Measurements from ENCODE around the gene PCBP3. TPM values are rescaled to one million over a fixed set of nuclear protein-coding genes. Genes with fewer than 3 reads are reported as not detected.
A peak's percentile ranks its signal among the peaks of the same experiment; 100 is the strongest.
"Not testable (repeated sequence)": the region's sequence is repeated elsewhere in the genome, so short reads cannot be mapped to it uniquely, and the experiment has no call there.

The PCBP3 gene
- total RNA-seq: 7.1 TPM

DNA sequence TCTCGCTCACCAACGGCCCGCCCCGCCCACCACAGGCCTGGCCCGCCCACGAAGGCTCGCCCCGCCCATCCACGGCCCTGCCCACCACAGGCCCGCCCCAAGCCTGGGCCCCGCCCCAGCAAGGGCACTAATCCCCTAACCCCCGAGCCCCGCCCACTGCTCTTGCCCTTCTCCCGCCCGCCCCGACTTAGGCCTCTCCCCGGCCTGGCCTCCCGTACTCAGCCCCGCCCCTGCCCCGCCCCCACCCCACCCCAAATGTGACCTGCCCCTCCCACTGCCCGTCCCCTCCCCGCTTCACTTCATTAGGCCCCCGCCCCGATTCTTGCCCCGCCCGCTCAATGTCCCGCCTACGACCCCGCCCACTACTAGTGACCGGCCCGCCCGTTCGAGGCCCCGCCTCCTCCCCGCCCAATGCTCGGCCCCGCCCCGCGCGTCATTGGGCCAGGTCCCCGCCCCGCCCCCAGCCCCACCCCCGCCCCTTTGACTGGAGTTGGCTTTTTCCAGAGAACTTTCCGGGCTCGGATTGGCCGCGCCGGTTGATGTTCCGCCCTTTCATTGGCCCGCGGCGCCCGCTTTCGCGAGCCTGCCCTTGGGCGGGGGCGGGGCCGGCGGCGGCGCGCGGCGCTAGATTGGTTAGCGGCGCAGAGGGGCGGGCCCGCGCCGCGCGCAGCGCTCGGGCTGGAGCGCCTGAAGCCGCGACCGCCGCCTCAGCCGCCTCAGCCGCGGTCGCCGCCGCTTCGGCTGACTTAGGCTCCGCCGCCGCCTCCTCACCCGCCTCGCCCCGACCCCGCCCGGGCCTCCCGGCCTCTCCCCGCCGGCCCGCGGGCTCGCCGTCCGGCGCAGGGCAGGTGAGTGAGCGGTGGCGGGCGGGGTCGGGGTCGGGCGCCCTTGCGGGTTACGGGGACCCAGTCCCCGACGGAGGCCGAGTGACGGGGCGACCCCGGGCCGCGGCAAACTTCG is at the start of gene PCBP3:
TSS of gene PCBP3 (plus strand) at position 705 of the 960 bp plus-strand sequence. CDS start 206,361 bp downstream, outside the sequence.
- DNase-seq (ENCODE audit: low spot score): peak; percentile 98

DNA sequence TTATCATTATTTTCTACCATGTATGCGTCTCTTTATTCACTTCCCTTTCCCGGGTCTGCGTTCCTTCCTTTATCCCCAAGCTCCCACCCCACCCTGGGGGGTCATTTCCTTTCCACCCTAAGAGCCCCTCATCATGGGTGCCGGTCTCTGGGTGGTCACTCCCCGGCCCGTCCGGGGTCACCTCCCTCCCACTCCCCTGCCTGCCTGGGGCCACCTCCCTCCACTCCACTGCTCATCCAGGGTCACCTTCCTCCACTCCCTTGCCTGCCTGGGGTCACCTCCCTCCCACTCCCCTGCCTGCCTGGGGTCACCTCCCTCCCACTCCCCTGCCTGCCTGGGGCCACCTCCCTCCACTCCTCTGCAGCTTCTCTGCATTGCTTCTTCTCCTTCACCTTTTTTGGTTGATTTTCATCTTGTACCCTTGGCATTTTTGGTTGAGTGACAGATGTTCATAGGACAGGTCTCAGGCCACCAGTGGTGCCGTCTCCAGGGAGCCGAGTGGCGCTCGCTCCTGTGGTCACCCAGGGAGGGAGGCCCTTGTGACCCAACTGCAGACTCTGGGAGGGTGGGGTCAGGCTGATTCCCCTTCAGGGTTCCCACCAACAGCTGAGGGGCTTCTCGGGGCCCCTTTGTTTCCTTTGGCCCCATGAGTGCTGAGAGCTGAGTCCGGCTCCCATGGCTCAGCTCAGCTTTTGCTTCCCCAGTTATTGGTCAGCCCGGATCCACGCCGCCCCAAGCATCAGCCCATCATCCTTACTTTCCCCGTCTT is 48.6 kb upstream of the PCBP3 start:
- no peak for DNase-seq (ENCODE audit: low spot score)

DNA sequence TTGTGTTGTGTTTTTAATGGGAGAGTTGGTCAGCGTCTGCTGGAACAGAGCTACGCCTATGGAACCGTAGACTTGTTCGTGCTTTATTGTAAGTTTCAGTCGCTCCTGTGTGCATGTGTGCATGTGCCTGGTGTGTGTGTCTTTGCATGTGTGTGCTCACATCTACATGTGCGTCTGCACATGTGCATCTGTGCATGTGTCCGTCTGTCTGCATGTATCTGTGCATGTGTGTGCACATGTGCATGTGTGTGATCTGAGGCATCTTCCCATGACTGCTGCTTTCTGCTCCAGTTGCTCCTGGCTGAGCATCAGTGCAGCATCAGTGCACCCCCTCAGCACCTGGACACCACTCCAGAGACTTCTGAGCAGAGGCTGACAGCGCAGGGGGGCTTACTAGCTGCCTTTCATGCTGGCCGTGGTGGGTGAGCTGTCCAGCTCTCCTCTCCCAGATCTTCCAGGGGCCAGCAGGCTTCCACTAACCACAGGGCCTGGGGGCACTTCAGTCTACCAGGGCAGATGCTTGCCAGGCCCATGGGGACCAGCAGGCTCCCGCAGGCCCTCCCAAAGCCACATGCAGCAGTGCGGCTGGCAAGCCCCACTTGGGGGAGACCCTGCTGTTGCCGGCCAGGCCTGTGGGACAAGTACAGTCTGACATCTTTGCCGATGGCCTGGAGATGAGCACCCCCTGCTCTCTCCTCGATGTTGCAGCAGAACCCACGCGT is 47.8 kb upstream of the PCBP3 start:
- no peak for DNase-seq (ENCODE audit: low spot score)

DNA sequence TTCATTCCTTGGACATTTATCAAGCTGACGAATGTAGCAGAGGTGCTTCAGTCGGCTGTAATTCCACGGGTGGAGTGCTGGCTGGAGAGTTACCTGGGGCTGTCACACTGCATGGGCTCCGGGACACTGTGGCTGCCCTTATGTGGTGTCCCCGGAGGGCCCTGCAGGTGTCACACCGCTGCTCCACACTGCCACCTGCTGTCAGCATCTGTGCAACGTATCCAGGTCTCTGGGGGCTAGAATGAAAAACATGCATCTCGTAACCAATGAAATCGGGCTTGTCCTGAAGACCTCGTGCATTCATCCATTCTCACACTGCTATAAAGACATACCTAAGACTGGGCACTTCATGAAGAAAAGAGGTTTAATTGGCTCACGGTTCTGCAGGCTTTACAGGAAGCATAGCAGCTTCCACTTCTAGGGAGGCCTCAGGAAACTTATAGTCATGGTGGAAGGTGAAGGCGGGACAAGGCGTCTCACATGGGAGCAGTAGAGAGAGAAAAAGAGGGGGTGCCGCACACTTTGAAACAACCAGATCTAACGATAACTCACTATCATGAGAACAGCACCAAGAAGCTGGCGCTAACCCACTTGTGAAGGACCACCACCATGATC is 46.7 kb upstream of the PCBP3 start:
- peak; percentile 65 for DNase-seq (ENCODE audit: low spot score)

DNA sequence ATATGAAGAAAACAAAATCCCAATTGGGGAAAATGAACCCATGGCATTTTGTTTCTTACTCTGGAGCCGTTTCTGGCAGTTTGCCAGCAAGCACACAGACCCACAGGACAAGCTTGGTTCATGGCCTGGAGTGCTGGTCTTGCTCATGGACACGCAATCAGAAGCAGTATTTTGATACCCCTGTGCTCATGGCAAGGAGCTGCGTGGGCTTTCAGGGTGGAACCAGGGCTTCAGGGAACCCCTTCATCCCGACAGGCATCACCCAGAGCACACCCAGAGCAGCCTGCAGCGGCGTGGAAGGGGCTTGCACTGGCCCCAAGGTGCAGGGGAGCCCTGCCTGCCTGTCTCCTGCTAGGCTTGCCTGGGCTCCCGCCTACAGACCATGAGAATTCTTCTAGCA is 45.4 kb upstream of the PCBP3 start:
- no peak for DNase-seq (ENCODE audit: low spot score)

DNA sequence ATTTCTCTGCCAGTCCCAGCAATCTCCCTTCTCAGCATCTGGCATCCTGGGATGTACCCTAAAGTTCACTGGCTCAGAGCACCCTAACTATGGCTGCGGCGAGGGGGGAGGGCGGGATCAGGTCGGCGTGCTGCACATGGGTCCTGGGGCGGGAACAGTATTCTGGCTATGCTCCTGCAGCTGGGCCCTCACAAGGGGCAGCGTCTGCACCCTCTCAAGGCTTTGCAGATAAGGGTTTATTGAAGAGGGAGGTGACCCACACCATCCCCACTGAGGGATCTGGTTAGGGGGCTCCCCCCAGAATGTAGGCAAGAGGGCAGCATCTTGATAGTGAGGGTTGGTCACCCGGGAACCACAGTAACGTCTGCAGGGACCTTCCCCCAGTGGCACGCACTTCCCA is 44.9 kb upstream of the PCBP3 start:
- no peak for DNase-seq (ENCODE audit: low spot score)

DNA sequence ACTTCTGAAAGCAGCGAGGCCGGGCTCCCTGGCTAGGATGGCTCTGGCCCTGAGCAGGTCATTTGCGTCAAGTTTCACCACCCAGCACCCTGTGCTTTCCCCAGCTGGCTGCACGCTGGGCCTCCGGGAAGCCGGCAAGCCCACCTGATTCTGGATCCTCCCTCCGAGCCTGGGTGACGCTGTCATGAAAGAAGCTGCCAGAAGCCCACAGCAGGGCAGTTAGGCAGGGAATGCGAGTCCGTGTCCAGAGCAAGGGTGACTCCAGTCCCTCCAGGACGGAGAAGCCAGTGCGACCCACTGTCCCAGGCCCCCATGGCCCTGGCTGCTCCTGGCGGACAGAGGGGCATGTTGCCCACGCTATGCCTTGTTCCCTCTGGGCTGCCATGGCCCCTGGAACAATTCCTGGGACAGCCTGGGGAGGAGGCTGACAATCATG is 44.4 kb upstream of the PCBP3 start:
- no peak for DNase-seq (ENCODE audit: low spot score)

DNA sequence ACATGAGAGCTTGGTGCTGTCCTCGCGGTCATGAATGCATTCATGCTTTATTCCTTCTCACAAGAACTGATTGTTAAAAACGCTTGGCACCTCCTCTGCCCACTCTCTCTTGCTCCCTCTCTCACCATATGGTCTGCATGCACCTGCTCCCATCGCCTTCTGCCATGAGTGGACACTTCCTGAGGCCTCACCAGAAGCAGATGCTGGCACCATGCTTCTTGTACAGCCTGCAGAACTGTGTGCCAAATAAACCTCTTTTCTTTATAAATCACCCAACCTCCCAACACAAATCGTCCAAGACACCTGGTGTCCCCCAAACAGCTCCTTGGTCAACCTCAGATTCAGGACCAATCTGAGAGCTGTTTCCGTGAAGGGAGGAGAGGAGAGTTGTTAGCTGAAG is 43.3 kb upstream of the PCBP3 start:
- no peak for DNase-seq (ENCODE audit: low spot score)

DNA sequence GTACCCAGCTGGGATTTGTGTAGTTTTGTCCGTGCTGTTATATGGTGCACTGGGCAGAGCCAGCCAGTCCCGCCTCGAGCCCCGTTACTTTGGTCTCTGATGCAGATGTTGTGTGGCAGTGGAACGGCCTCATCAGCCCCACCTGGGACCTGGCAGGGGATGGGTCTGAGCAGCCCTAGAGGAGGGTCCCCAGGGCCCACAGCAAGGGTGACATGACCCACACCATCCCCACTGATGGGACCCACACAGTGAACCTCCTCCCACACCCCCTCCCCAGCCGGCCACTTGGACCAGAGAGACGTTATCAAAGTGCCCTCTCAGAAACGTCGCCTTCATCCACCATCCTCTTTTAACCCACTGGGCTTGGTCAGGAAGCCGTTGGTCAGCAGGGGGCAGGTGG is 42.0 kb upstream of the PCBP3 start:
- DNase-seq (ENCODE audit: low spot score): no peak

DNA sequence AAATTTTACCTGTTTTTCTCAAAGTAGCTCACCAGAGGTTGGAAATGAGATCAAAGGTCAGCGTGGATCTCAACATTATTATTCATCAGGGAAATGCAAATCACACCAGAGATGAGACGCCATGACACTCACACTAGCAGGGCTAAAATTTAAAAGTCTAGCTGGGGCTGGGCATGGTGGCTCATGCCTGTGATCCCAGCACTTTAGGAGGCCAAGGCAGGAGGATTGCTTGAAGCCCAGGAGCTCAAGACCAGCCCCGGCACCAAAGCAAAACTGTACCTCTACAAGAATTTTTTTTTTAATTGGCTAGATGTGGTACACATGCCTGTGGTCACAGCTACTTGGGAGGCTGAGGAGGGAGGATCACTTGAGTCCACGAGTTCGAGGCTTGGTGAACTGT is 41.4 kb upstream of the PCBP3 start:
- DNase-seq (ENCODE audit: low spot score): no peak

DNA sequence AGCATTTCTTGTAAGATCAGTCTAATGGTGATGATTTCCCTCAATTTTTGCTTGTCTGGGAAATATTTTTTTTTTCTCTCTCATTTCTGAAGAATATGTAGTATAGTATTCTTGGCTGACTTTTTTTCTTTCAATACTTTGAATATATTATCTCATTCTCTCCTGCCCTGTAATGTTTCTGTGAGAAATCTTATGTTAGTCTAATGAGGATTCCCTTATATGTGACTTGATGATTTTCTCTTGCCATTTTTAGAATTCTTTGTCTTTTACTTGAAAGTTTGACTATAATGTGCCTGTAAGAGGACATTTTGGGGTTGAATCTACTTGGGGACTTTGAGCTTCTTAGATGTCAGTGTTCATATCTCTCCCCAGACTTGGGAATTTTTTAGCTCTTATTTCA is 40.0 kb upstream of the PCBP3 start:
- DNase-seq (ENCODE audit: low spot score): no peak

DNA sequence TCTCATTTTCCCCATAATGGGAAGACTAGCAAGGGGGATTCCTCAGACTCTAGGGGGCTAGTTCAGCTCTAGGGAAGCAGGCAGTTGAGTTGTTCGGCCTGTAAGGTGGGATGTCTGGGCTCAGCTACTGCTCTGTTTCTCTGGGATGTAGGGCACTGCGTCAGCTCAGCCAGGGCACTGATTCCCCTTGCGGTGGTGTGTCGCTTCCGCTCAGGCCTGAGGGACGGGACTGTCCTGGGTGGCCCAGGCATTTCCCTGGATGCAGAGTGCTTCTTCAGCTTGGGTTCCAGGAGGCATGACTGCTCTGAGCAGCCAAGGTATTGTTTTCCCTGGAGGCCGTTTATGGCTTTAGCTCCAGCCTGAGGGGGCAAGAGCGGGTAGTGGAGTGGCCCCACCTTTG is 38.8 kb upstream of the PCBP3 start:
- peak; percentile 5 for DNase-seq (ENCODE audit: low spot score)

DNA sequence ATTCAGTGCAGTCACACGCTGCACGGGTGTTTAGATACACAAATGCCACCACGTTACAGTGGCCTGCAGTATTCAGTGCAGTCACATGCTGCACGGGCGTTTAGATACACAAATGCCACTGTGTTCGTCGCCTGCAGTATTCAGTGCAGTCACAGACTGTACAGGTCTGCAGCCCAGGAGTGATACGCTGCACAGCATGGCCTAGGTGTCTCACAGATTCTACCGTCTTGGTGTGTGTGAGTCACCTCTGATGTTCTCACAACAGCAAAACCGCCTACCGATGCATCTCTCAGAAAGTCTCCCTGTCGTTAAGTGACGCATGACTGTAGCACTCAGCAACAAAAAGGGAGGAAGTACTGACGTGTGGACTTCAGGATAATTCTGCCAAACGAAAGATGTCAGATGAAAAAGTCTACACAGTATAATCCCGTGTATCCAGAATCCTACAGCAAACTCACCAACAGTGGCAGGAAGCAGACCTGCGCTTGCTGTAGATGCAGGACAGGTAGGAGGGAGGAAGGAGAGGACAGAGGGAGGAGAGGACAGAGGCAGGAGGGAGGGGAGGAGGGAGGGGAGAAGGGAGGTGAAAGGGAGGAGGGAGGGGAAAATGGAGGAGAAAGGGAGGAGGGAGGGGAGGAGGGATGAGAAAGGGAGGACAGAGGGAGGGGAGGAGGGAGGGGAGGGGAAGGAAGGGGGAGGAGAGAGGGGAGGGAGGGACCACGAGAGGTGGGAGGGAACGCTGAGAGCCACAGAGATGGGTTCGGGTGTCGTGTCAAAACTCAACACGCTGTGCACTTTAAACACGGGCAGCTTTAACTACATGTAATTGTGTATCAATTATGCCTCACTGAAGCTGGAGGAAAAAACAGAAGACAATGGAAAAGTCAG is 36.3 kb upstream of the PCBP3 start:
- peak; percentile 7 for DNase-seq (ENCODE audit: low spot score)

DNA sequence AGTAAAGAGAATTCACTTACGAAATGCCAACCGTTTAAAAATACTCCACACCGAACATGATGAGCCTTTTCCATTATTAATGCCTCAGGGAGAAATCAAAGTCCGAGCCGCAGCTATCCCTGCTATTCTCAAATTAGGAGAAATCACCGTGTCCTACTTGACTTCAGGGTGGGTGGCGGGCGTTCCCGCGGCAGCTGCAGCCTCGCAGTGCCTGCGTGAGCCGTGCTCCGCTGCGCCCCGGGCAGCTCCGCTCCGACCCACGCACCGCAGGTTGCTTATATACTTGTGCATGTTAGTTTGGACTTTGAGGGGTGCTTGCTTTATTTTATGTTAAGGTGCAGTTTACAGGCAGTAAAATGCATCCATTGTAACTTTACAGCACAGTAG is 35.6 kb upstream of the PCBP3 start:
- DNase-seq (ENCODE audit: low spot score): no peak

DNA sequence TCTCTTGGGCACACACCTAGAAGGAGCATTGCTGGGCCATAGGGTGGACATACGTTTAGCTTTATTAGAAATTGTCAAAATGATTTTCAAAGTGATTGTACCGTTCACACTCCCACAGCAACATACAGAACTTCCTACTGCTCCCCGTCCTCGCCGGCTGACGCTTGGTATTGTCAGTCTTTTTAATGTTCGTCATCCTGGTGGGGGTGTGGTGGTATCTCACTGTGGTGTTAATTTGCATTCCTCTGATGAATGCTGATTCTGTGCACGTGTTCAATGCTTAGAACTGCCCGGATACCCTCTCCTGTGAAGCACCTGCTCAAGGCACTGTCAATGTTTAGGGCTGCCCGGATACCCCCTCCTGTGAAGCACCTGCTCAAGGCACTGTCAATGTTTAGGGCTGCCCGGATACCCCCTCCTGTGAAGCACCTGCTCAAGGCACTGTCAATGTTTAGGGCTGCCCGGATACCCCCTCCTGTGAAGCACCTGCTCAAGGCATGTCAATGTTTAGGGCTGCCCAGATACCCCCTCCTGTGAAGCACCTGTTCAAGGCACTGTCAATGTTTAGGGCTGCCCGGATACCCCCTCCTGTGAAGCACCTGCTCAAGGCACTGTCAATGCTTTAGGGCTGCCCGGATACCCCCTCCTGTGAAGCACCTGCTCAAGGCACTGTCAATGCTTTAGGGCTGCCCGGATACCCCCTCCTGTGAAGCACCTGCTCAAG is 34.6 kb upstream of the PCBP3 start:
- not testable (repeated sequence) for DNase-seq (ENCODE audit: low spot score)

DNA sequence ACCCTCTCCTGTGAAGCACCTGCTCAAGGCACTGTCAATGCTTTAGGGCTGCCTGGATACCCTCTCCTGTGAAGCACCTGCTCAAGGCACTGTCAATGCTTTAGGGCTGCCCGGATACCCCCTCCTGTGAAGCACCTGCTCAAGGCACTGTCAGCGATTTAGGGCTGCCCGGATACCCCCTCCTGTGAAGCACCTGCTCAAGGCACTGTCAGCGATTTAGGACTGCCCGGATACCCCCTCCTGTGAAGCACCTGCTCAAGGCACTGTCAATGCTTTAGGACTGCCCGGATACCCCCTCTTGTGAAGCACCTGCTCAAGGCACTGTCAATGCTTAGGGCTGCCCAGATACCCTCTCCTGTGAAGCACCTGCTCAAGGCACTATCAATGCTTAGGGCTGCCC is 33.9 kb upstream of the PCBP3 start:
- DNase-seq (ENCODE audit: low spot score): not testable (repeated sequence)

DNA sequence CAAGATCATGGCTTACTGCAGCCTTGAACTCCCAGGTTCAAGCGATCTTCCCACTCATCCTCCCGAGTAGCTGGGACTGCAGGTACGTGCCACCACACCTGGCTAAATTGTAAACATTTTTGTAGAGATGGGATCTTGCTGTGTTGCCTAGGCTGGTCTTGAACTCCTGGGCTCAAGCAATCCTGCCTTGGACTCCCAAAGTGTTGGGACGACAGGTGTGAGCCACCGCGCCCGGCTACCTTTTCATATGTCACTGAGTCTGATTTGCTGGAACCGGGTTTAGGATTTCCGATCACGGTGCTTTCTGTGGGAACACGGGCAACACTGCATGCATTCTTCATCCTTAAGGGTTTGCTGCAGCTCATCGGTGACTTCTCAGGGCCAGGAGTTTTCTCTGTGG is 32.2 kb upstream of the PCBP3 start:
- peak; percentile 6 for DNase-seq (ENCODE audit: low spot score)

DNA sequence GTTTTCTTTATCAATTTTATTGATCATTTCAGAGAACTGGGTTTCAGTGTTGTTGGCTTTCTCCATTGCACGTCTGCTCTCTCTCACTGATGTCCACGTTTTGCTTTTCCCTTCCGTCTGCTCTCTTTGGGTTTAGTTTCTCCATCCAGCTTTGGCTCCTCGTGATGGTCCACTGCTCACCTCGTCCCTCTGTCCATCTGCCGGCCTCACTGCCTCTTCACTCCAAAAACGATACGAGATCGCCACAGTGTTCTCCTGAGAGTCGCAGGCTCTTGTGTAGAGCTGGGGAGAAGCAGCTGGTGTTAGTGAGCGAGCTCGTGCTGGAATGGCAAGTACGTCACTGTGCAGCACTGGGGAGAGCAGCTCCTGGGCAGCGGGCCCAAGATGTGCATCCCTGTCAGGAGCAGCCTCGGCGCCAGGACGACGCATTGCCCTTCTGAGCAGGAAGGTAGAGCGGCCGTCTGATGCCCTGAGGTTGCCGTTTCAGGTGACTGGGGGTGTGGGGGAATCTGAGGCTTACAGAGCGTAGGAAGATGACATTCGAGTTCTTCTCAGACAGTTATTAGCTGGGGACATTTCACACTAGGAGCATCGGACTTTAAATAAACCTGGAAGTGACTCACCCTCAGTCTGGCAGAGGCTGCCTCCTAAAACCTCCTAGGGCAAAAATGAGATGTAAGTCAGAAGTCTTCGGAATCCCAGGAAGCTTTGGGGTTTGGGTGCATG is 31.4 kb upstream of the PCBP3 start:
- DNase-seq (ENCODE audit: low spot score): no peak

DNA sequence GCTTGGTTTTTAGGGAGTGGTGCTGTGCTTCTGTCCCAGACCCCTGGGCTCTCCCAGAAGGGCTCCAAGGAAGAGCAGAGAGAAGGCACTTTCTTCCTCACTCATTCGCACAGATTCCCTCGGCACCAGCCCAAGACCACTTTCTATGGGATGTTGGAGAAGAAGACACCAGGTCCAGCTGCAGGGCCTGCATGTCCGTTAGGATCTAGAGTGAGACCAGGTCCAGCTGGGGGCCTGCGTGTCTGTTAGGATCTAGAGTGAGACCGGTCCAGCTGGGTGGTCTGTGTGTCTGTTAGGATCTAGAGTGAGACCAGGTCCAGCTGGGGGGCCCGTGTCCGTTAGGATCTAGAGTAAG is 30.9 kb upstream of the PCBP3 start:
- DNase-seq (ENCODE audit: low spot score): not testable (repeated sequence)

All from ureter (tissue), 1 donor.